Measurements from ENCODE around the gene VAT1L.

The VAT1L gene

DNA sequence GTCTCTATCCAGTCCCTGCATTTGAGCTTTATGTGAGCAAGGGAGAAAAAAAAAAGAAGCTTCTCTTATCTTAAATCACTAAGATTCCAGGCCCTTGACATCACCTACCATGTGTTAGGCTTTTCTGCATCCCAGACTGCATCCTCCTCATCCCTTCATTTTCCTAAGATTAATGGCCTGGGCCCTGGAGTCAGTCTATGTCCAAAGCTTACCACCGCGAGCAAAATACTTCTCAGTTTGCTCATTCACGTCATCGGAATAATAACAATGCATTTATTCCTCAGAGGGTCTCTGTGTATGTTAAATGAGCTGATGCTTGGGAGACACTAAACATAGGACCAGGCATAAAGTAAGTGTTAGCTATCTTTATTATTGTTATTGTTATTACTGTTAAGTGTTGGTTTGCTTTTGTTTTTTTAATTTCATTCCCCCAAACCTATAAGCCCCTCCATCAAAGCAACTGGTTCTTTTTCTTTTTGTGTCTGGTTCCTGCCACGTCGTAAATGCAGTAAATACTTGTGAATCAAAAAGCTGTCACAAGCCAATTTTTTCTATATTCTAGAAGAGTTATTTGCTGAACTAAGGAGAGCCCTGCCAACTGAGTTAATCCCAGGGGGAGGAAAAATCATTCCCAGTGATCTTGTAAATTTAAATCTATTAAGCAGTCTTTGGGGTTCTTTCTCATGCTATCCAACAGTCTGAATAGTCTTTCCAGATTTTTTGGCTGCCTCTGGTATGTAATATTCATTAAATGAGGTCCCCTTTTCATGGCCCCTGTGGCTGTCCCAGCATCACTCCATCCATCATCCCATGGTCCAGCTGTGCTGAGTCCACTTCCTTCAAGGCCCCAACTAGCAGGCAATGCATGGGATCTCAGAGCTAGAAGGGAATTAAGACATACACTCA lies 46.5 kb downstream of the VAT1L start:
- DNase-seq, result no peak

DNA sequence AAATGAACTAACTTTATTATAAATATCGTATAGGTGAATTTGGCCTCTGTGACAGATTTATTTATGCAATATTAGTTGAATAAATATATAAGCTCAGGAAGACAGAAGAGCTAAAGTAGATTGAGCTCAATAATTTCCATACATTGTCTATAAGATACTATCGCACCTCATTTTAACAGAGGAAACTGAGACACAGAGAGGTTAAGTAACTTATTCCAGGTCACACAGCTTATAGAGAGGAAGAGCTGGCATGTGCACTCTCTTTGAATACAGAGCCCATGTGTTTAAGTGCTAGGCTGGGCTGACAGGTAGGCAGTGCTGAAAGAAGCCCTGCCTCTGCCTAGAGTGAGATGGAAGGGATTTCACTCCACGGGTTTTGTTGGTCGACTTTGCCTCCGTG lies 48.4 kb downstream of the VAT1L start:
- no peak for DNase-seq

DNA sequence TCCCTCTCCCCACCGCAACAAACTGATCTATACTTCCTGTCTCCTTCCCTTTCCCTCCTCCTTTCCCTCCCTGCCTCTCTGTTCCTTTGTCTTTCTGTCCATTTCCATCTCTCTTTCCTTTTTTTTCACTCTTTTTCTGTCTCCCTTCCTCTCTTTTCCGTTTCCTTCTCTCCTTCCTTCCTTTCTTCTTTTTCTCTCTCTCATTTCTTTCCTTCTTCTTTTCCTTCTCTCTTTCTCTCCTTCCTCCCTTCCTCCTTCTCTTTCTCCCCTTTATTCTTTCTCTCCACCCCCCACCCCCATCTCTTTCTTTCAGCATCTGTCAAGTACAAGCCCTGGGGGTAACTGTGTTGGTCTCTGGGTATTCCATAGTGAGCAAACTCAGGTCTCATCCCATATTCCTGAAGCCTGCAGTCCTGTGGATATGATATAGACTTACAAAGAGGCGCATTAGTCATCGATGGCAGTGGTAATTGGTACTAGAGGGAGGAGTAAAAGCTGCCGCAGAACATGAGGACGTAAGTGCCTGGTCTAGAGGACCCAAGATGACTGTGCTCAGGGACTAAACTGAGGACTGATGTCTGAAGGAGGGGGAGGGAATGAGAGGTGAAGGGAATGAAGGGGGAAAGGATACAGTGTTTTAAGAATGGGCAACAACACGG lies 50.4 kb downstream of the VAT1L start:
- DNase-seq, result no peak

DNA sequence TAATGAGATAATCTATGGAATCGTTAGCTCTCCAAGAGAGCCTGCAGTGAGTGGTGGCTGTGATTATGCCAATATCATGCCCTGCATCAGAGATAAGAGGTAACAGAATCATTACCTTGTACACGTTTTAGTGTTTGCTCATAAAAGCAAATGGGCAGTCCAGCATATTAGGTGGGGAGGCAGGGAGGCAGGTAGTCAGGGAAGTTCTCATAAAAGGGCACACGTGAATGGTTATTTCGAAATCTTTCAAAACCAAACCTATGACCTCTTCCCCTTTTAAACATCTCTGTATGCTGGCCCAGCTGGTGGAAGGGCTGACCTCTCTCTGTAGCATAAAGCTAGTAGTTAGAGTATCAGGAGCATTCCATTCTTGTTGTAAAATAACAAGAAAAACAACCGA lies 51.7 kb downstream of the VAT1L start:
- no peak for DNase-seq

DNA sequence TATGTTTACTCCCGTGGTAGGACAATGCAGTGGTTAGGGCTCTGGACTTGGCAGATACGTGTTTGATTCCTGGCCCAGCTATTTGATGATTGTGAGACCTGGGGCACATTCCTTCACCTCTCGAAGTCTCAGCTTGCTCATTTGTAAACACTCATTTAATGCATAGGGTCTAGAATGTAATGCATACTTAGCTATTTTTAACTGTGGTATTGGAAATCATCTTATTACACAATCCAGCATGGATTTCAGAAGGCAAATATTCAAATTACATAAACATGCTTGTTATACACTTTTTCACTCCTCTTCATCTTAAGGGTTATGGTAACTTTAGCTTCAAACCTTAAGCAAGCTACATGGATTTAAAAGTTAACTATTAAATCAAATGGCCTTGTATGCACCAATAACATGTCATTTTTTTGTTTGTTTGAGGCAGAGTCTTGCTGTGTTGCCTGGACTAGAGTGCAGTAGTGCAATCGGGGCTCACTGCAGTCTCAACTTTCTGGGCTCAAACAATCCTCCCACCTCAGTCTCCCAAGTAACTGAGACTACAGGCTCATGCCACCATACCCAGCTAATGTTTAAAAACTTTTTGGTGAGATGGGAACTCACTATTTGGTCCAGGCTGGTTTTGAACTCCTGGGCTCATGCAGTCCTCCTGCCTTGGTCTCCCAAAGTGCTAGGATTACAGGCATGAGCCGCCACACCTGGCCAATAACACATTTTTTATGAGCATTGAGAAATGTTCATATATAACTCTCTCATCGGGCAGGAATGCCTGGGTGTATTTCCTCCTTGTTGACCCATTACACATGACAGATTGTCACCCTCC lies 52.5 kb downstream of the VAT1L start:
- DNase-seq, result no peak

DNA sequence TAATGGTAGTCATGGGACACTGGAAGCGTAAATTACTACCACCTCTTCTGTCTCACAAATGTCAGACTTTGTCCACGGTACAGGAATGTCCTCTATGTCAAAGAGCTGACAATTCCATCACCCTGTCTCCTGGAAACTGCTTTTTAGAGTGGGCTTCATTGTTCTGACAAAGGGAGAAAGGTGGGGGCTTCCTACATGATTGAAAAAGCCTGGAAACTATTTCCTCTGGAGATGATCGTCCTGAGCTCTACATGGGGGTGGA lies 53.1 kb downstream of the VAT1L start:
- no peak for DNase-seq

DNA sequence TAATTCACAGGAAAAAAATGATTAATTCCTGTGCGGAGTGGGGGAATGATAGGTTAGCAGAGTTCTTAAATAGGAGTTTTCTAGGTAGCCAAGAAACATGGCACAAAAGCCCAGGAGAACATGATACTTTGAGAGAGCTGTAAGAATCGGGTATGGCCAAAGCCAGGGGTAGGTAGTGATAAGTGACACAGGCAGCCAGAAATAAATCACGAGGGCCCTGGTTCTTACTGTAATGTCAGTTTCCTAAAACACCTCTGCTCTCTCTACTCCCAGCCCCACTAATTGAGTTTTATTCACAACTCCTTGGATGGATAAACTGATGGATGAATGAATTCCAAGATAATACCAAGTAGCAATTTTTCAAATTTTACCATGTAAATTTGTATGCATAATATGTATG lies 54.1 kb downstream of the VAT1L start:
- DNase-seq, result no peak

DNA sequence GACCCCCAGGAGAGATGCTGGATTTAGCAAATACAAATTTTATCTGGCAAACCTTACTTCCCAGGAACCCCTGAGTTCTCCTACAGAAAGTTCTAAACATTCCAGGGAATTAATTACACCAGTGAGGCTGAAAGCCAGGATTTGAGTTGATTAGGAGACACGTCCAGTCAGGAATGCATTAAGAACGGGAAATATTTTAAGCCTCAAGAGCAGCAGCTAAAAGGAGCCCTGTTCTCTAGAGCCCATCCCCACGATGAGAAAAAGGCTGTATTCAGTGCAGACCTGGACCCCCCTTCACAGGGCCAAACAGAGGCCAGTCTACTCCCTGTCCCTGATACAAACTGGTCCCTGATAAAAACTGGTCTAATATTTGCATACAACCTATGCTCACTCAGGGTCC lies 55.0 kb downstream of the VAT1L start:
- DNase-seq, result no peak

DNA sequence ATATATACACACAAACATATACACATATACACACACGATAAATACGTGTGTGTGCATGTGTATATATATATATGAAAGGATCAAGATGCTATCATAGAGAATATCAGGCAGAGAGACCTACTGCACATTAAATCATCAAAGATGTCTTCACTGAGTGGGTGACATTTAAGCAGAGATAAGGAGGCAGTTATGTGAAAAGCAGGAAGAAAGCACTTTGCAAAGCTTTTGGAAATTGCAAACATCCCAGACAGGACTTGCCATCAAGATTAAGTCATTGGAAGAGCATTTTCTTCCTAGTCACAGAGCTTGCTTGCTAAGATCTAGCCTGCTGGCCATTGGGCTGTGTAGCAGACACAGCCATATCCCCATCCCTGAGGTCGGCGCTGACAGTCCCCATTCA lies 56.4 kb downstream of the VAT1L start:
- DNase-seq, result no peak

DNA sequence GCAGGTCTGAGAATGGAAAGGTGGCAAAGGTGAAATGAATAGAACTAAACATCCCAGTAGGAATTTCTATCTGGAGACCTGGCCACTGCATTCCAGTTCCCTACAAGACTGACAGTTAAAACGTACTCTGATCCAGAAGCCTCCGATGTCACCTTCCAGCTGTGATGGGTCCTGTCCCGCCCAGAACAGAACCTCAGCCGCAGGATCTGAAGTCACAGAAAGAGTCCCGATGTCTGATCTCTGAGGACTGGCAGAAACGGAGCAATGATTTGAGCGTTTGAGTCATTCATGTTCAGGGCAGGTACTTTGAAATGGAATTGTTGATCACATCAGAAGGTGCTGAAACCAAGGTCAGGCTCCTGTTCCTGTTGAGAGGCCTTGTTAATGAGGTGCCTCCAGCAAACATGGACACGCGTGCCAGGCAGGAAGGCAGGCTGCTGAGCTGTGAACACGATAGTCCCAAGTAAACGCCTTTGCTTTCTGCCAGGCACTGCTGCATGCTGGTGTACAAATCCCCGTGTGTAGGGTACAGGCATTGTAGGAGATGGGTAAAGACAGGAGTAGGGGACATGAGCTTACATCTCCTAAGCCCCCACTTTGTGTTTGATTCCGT lies 61.4 kb downstream of the VAT1L start:
- DNase-seq, result no peak

DNA sequence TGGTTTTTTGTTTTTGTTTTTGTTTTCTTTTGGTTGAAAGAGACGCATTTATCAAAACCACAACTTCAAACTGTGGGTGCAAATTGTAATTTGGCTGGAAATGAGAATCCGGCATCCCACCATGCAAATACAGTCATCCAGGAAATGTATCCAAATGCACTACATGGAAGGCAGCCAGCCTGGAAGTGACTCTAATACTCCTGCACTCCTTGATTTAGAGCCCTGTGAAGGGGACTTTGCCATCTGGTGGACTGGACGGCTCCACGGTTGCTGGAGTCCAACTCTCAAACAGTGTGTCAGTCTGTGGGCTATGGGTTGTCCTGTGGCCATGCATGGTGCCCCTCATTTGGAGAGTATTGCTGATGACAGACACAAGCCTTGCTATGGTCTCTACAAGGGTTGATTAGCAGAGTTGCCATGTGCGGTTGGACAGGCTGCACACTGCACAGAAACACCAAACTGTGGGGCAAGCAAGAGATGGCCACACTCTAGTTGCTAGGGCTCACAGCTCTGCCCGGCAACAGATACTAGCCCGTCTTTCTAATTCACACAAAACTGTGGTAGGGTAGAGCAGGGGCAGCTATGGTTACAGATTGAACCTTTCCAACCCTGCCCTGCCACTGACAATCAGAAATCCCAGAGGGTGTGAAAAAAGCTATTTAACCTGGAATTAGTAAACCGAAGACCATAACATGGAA lies 62.4 kb downstream of the VAT1L start:
- no peak for DNase-seq

DNA sequence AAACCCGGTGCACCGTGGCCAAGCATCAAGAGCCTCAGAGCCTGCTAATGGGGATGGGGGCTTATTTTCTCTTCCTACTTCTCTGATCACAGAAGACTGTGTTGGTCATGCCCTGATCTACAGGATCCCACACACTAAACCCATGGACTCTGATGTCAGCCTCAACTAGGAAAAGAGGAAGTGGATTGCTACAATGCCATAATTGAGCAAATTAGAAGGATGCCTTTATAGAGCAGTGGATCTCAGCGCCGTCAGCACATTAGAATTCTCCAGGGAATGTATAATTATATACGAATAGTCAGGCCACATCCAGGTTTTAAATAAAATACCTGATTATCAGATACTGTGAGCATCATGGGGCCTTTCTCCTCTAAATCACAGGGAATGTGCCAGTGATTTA lies 64.8 kb downstream of the VAT1L start:
- DNase-seq, result no peak

DNA sequence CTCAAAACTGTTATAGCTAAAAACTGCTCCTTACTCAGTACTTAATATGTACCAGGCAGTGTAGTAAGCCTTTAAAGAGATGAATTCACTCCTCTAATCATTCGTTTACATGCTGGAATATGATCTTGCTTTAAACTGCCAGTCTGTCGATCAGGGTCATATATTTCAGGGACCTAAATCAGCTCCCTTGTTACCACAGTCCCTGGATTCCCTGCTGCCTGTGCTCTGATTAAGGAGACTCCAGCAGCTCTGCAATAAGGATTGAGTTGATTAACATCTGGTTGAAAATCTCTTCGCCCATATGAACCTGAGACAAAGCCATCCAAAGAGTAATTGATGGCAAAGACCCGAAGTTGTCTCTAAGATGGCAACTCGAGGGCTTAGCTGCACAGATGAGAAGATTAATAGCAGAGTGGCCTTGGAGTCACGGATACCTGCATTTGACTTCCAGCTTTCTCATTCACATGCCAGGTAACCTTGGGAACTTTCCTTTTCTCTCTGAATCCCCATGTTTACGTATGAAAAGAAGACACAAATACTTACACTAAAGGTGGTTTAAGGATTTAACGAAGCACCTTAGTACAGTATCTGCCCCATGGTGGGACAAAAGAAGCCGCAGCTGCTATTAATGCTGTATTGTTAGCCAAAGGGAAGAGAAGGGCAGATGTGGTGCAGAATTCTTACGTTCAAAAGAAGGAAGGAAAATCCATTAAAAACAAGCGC lies 68.2 kb downstream of the VAT1L start:
- DNase-seq, result no peak

DNA sequence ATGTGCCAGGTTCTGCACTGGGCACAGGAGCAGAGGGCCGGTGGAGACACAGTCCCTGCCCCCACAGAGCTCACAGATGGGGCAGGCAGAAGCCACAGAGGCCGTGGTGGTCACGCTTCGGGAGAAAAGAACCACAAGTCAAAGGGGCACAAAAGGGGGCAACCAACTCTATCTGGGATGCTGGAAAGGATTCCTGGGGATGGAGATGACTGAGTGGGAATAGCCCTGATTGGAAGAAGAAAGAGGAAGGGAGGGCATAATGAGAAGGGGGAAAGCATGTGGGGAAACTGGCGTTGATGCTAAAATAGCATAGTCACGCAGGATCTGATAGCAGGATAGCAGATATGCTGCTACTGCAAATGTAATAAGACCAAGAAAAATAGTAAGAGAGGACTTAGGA lies 69.7 kb downstream of the VAT1L start:
- DNase-seq, result no peak

DNA sequence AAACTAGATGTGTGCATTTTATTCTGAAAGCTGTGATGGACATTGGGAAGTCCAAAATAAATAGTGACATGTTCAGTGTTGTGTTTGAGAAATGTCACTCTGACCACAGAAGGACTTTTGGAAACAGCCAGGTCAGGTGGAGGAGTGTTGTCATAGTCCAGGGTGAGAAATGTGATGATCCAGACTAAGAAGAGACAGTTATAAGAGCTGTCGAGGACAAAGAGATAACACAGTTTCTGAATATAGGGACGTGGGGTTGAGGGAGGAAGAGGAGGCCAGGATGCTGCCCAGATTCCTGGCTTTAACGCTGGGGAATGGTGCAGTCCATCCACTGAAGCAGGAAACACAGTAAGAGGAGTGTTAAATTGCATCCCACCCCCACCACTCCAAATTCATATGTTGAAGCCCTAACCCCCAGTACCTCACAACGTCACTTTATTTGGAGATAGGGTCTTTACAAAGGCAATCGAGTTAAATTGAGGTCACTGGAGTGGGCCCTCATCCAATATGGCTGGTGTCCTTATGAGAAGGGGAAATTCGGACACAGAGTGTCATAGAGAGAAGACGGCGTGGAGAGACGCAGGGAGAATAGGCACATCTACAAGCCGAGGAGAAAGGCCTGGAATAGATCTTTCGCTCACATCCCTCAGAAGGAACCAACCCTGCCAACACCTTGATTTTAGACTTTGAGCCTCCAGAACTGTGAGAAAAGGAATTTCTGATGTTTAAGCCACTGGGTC lies 71.3 kb downstream of the VAT1L start:
- DNase-seq, result no peak

DNA sequence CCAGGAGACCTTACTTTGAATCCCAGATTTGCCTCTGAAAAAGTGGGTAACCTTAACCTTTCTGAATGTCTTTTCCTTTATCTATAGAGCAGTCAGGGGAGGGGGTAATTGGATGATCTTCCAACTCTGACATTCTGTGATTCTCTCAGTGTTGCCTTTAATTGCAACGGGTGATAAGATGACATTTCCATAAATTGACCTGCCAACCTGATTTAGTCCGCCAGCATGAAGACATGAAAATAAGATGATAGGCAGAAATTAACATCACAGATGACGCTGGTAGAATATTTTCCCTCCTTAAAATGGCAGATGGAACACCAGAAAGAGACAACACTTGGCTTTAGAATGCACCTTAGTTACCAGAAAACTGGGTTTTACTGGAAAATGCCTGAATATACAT lies 72.6 kb downstream of the VAT1L start:
- no peak for DNase-seq

DNA sequence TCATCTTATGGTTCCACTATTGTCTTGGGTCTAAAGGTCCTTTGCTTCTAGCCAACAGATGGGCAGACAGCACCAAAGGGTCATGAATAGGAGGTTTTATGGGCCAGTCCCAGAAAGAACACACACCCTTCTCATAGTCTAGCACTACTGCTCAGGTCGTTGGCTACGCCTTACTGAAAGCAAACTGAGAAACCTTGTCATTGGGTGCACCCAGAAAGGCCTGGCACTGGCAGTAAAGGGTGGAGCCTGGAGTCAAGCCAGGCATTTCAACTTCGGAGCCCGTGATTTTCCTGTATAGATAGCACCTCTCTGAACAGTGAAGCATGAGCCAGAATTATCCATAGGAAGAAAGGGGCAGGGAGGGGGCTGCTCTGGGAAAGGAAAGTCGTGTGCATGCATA lies 74.9 kb downstream of the VAT1L start:
- no peak for DNase-seq

DNA sequence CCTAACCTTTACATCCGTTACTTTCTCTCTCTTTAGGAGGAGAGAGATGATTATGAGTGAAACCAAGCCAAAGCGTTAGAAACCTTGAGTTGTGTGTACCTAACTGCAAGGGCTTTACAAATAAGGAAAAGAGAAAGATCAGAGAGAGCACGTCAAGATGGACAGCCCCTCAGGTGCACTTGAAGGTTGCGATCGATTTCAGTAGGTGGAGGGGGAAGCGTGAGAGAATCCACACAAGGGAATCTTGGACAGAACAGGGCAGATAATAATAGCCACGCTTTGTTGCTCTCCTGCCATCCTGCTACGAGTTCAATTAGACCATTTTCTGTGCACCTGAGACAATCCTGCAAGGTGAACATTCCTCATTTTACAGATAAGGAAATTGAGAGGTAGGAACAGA lies 78.4 kb downstream of the VAT1L start:
- DNase-seq, result no peak

DNA sequence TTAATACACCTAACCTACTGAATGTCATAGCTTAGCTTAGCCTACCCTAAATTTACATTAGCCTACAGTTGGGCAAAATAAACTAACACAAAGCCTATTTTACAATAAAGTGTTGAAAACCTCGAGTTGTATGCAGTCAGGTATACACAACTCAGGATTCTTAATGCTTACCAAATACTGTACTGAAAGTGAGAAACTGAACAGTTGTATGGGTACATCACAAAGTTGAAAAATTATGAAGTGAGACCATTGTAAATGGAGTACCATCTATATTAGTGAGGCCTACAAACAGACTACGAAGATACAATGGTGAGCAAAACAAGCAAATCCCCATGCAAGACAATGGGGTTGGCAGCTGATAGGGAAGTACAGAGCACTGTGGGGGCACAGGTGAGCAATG lies 79.7 kb downstream of the VAT1L start:
- no peak for DNase-seq

DNA sequence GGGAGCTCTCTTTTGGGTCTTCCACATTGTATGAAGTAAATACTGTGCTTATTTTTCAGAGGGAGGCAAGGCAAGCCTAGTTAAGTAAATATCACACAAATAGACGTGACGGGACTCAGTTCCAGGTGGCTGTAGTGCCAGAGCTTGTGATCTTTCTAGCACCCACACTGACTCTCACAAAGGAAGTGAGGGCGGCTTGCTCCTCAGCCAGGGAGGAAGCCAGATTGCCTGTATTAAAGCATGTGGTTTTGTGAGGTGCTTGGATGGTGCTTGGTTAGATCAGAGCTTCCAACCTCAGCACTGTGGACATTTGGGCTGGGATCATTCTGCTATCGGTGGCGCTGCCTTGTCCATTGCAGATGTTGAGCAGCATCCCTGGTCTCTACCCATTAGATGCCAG lies 80.1 kb downstream of the VAT1L start:
- DNase-seq, result no peak

DNA sequence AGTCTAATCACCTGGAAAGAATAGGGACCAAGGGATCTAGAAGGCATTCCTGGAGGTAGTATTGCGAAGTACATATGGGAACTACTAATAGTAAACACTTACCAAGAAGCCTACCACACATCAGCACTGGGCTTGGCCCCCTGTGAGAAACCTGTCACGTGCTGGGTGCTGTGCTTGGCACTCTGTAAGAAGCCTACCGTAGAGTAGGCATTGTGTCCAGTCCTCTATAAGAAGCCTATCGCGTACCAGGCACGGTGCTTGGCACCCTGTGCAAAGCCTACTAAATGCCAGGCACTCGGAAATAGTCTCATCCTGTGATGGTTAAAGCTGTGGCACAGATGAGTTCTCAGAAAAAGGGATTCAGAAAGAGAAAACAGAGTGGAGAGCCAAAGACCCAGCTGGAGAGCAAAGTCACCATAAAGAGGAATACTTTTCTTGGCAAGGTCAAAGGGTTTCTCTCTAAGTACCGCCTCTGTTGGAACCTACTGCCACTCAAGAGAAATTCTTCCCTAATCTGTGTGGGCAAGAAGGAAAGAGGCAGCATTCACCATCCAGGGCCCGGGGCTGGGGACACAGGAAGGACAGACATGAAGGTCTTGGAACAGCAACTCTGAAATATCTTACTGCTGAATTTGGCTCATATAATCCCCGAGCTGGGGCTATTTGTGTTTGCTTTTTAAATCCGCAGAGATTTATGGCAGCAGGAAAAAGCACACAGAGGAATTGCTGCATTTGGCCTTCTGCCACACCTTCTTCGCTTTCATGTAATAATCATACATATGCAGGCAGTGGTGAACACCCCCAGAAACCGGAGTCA lies 81.8 kb downstream of the VAT1L start:
- DNase-seq, result no peak
